SK-N-SH treated with all-trans-retinoic acid at 6 μM for 48 hours (cell line): ENCODE measurements around the gene PROCA1.

Experiments used
- ATAC-seq: fragments of 200-7000 bp; cut with Tn5 transposase; 3 replicates; pipeline ENCODE4 v1.9.1; 2020; ENCODE audit warnings: mild to moderate bottlenecking, moderate library complexity
- CREB5 ChIP-seq: fragments of 250-450 bp; sonication (Bioruptor Pico); IDR thresholded peaks from 2 replicates; pipeline ENCODE4 v1.5.1; 2020; ENCODE audit warnings: low read depth, mild to moderate bottlenecking, moderate library complexity
- CSDC2 ChIP-seq: fragments of 250-450 bp; sonication (Bioruptor Pico); IDR thresholded peaks from 2 replicates; pipeline ENCODE4 v1.5.0; 2020; ENCODE audit warnings: mild to moderate bottlenecking, moderate library complexity
- CSRNP3 ChIP-seq: fragments of 250-450 bp; sonication (Bioruptor Pico); IDR thresholded peaks from 2 replicates; pipeline ENCODE4 v1.5.1; 2021; ENCODE audit warnings: mild to moderate bottlenecking, moderate library complexity
- ESRRG ChIP-seq: fragments of 250-450 bp; sonication (Bioruptor Pico); IDR thresholded peaks from 2 replicates; pipeline ENCODE4 v1.6.1; 2021; ENCODE audit warnings: mild to moderate bottlenecking
- ISL1 ChIP-seq: fragments of 250-450 bp; sonication (Bioruptor Pico); IDR thresholded peaks from 2 replicates; pipeline ENCODE4 v2.1.2; 2022; ENCODE audit warnings: mild to moderate bottlenecking, moderate library complexity
- OSR1 ChIP-seq: fragments of 250-450 bp; sonication (Bioruptor Pico); IDR thresholded peaks from 2 replicates; pipeline ENCODE4 v1.8.0; 2022; ENCODE audit warnings: moderate library complexity, mild to moderate bottlenecking, inconsistent platforms
- PATZ1 ChIP-seq: fragments of 250-450 bp; sonication (Bioruptor Pico); IDR thresholded peaks from 2 replicates; pipeline ENCODE4 v1.8.0; 2020; ENCODE audit warnings: mild to moderate bottlenecking, moderate library complexity, borderline replicate concordance
- POU6F1 ChIP-seq: fragments of 250-450 bp; sonication (Bioruptor Pico); IDR thresholded peaks from 2 replicates; pipeline ENCODE4 v1.8.0; 2021; ENCODE audit warnings: low read depth, mild to moderate bottlenecking, moderate library complexity, borderline replicate concordance
- PPARA ChIP-seq: fragments of 250-450 bp; sonication (Bioruptor Pico); IDR thresholded peaks from 2 replicates; pipeline ENCODE4 v1.5.0; 2020; ENCODE audit warnings: mild to moderate bottlenecking, borderline replicate concordance
- RARB ChIP-seq: fragments of 250-450 bp; sonication (Bioruptor Pico); IDR thresholded peaks from 2 replicates; pipeline ENCODE4 v1.8.0; 2021; ENCODE audit warnings: mild to moderate bottlenecking, moderate library complexity
- SNAI2 ChIP-seq: fragments of 250-450 bp; sonication (Bioruptor Pico); IDR thresholded peaks from 2 replicates; pipeline ENCODE4 v1.5.0; 2020; ENCODE audit warnings: mild to moderate bottlenecking, moderate library complexity
- TCF4 ChIP-seq: fragments of 250-450 bp; sonication (Bioruptor Pico); IDR thresholded peaks from 2 replicates; pipeline ENCODE4 v1.8.0; 2021; ENCODE audit warnings: mild to moderate bottlenecking, moderate library complexity, borderline replicate concordance
- TOX ChIP-seq: fragments of 250-450 bp; sonication (Bioruptor Pico); IDR thresholded peaks from 2 replicates; pipeline ENCODE4 v1.8.0; 2021; ENCODE audit warnings: mild to moderate bottlenecking, moderate library complexity, borderline replicate concordance
- TSHZ2 ChIP-seq: fragments of 250-450 bp; sonication (Bioruptor Pico); IDR thresholded peaks from 2 replicates; pipeline ENCODE4 v1.5.0; 2020; ENCODE audit warnings: mild to moderate bottlenecking, moderate library complexity
- ZC3H10 ChIP-seq: fragments of 250-450 bp; sonication (Bioruptor Pico); IDR thresholded peaks from 2 replicates; pipeline ENCODE4 v1.5.1; 2021; ENCODE audit warnings: mild to moderate bottlenecking, moderate library complexity
- ZFP3 ChIP-seq: fragments of 250-450 bp; sonication (Bioruptor Pico); IDR thresholded peaks from 2 replicates; pipeline ENCODE4 v1.5.0; 2020; ENCODE audit warnings: mild to moderate bottlenecking, moderate library complexity
- ZNF565 ChIP-seq: fragments of 450-650 bp; formaldehyde crosslinking; conservative IDR thresholded peaks from 2 replicates; pipeline ENCODE4 v1.5.0; 2020; ENCODE audit warnings: low read depth, mild to moderate bottlenecking, moderate library complexity
- ZNF70 ChIP-seq: fragments of 450-650 bp; formaldehyde crosslinking; IDR thresholded peaks from 2 replicates; pipeline ENCODE4 v1.5.0; 2020; ENCODE audit warnings: mild to moderate bottlenecking, moderate library complexity
- ZNF8 ChIP-seq: fragments of 450-650 bp; formaldehyde crosslinking; IDR thresholded peaks from 2 replicates; pipeline ENCODE4 v1.5.0; 2020; ENCODE audit warnings: mild to moderate bottlenecking, moderate library complexity

Gene PROCA1

GRCh38 chr17:28707339-28707720 is 4.4 kb downstream of the PROCA1 start:
- ATAC-seq, result no peak
- TF ChIP-seq CSDC2 (no peak), ZNF8 (CRISPR knock-in tag) (no peak), ZNF70 (no peak), RARB (no peak), ESRRG (no peak), SNAI2 (no peak), PPARA (CRISPR knock-in tag) (no peak), TCF4 (CRISPR knock-in tag) (no peak), ISL1 (no peak), POU6F1 (no peak), ZC3H10 (CRISPR knock-in tag) (no peak), CREB5 (CRISPR knock-in tag) (no peak), PATZ1 (no peak), TOX (CRISPR knock-in tag) (no peak), TSHZ2 (CRISPR knock-in tag) (no peak), OSR1 (CRISPR knock-in tag) (no peak), ZNF565 (CRISPR knock-in tag) (no peak), CSRNP3 (no peak)
- TF ChIP-seq, all 23 proteins: peak for 0

GRCh38 chr17:28706471-28707338 is 5.0 kb downstream of the PROCA1 start:
- no peak for ATAC-seq

More at GRCh38 chr17:28706471-28707338, 5.0 kb downstream of the PROCA1 start:
- TF ChIP-seq ZNF8 (CRISPR knock-in tag) (no peak), CREB5 (CRISPR knock-in tag) (no peak), ZFP3 (CRISPR knock-in tag) (no peak)
